Nasal cavity respiratory epithelium epithelial cell of viscerocranial mucosa (primary cell): ENCODE data around the gene CELF6. TPM values are rescaled to one million over a fixed set of nuclear protein-coding genes. Genes with fewer than 3 reads are reported as not detected.

ENCODE experiments used
- total RNA-seq: library from RNA; depleted of rRNA; stranded (reverse); fragments of >200 nt; gene quantifications from 2 replicates; pipeline ENCODE4 v1.2.3, GENCODE V29; 2014

Gene CELF6
- 0.21 TPM in 1 of 2 replicates, not detected in the other for total RNA-seq

GRCh38 chr15:72319985-72320671 lies at the start of gene CELF6:
Gene CELF6 (minus strand): TSS chr15:72320157. CDS start chr15:72319874, 283 bp downstream.

GRCh38 chr15:72272213-72272996 lies 47.6 kb downstream of the CELF6 start, which contains the start of gene PARP6:
Gene PARP6 (minus strand): TSS chr15:72272554. CDS start chr15:72267477, 5,077 bp downstream.

Other genes with a start within 250 kb of the CELF6 start
- gene MYO9A, start 202.0 kb downstream of the CELF6 start, total RNA-seq = 39.6 and 59.7 TPM in 2 replicates
- 2.4 and 2.7 TPM in 2 replicates for gene SENP8, start 201.8 kb downstream of the CELF6 start, total RNA-seq
- 7.2 and 10.3 TPM in 2 replicates for gene GRAMD2A, start 122.4 kb downstream of the CELF6 start, total RNA-seq
- gene PKM, start 89.0 kb downstream of the CELF6 start, total RNA-seq = 655 and 1,761 TPM in 2 replicates
- 24.3 and 35.5 TPM in 2 replicates for gene PARP6, start 47.6 kb downstream of the CELF6 start, total RNA-seq
- 55.0 and 70.1 TPM in 2 replicates for gene HEXA, start 55.9 kb upstream of the CELF6 start, total RNA-seq
- gene TMEM202, start 78.1 kb upstream of the CELF6 start, total RNA-seq = not detected in 2 replicates
- gene ARIH1, start 154.2 kb upstream of the CELF6 start, total RNA-seq = 24.6 and 102 TPM in 2 replicates